ENCODE results near the gene RAB28.

- no peak for TF ChIP-seq POLR2A (IDR thresholded peaks at IDR 0.05)
- TF ChIP-seq, protein P1, sequence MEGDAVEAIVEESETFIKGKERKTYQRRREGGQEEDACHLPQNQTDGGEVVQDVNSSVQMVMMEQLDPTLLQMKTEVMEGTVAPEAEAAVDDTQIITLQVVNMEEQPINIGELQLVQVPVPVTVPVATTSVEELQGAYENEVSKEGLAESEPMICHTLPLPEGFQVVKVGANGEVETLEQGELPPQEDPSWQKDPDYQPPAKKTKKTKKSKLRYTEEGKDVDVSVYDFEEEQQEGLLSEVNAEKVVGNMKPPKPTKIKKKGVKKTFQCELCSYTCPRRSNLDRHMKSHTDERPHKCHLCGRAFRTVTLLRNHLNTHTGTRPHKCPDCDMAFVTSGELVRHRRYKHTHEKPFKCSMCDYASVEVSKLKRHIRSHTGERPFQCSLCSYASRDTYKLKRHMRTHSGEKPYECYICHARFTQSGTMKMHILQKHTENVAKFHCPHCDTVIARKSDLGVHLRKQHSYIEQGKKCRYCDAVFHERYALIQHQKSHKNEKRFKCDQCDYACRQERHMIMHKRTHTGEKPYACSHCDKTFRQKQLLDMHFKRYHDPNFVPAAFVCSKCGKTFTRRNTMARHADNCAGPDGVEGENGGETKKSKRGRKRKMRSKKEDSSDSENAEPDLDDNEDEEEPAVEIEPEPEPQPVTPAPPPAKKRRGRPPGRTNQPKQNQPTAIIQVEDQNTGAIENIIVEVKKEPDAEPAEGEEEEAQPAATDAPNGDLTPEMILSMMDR (IDR thresholded peaks at IDR 0.05) = no peak
- TF ChIP-seq POLR2AphosphoS5 (IDR thresholded peaks at IDR 0.05) = no peak
These were observed 395 bp downstream of the RAB28 start for GRCh38 chr4:13483768-13484121.
